Astrocyte of the spinal cord (primary cell): Measurements from ENCODE around the gene KCTD16.

Source experiments
- DNase-seq: peaks from one replicate; pipeline ENCODE4 v3.0.0; 2011; ENCODE audit warnings: low read depth, low spot score
- H3K4me3 ChIP-seq: 2 replicates; pipeline ENCODE4 v1.5.1; 2011; ENCODE audit warnings: low read depth, mild to moderate bottlenecking, low read length, moderate library complexity
- in situ Hi-C: cut with HindIII; loops from 2 replicates; pipeline ENCODE4 v1.10.0; 2017; ENCODE audit warnings: low sequenced_read_pairs
- TF ChIP-seq, protein P1 (sequence below): IDR thresholded peaks from 2 replicates; pipeline ENCODE4 v1.5.1; 2012; ENCODE audit warnings: low read depth, mild to moderate bottlenecking, low read length, inconsistent platforms

KCTD16 gene

DNA sequence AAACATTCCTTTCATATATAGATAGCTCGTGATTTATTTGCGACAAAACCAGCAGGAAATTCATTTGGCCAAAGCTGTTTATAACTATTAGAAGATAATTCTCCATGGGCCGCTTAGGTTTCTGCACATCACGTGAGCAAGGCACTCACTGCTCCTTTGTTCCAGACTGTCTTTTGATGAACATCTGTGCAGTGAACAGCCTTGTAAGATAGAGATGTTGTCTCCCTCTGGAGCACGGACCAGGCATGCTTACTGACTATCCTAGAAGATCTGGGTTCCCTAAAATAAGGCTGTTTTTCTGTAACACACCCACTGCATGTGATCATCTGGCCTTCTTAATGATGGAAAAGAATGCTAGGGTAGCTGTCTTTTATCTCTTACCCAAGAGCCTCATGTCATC, 31.1 kb upstream of the KCTD16 start:
- H3K4me3 ChIP-seq, result no peak overlapping the region
- TF ChIP-seq, protein P1, sequence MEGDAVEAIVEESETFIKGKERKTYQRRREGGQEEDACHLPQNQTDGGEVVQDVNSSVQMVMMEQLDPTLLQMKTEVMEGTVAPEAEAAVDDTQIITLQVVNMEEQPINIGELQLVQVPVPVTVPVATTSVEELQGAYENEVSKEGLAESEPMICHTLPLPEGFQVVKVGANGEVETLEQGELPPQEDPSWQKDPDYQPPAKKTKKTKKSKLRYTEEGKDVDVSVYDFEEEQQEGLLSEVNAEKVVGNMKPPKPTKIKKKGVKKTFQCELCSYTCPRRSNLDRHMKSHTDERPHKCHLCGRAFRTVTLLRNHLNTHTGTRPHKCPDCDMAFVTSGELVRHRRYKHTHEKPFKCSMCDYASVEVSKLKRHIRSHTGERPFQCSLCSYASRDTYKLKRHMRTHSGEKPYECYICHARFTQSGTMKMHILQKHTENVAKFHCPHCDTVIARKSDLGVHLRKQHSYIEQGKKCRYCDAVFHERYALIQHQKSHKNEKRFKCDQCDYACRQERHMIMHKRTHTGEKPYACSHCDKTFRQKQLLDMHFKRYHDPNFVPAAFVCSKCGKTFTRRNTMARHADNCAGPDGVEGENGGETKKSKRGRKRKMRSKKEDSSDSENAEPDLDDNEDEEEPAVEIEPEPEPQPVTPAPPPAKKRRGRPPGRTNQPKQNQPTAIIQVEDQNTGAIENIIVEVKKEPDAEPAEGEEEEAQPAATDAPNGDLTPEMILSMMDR, result peak; percentile 27
- in situ Hi-C loops, result no loop called here
- DNase-seq, result peak; percentile 24

DNA sequence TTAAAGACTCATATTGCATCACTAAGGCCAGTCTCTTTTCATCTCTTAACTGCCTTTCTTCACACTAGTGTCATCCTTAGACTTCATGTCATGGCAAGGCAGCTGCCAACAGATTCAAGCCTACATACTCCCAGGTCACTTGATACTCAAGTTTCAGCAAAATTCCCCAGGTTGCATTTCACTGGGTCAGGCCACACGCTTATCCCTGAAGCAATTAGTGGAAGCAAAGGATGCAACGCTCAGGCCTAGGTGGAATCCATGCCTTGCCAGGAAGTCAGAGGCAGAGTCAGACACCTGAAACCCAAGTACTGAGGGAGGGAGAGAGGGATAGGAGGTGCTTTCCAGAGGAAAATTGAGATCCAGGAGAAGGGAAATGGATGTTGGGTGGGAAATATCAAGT, 29.1 kb upstream of the KCTD16 start:
- in situ Hi-C loops, result no loop called here
- H3K4me3 ChIP-seq, result no peak overlapping the region
- TF ChIP-seq, protein P1, result no peak
- no peak for DNase-seq

DNA sequence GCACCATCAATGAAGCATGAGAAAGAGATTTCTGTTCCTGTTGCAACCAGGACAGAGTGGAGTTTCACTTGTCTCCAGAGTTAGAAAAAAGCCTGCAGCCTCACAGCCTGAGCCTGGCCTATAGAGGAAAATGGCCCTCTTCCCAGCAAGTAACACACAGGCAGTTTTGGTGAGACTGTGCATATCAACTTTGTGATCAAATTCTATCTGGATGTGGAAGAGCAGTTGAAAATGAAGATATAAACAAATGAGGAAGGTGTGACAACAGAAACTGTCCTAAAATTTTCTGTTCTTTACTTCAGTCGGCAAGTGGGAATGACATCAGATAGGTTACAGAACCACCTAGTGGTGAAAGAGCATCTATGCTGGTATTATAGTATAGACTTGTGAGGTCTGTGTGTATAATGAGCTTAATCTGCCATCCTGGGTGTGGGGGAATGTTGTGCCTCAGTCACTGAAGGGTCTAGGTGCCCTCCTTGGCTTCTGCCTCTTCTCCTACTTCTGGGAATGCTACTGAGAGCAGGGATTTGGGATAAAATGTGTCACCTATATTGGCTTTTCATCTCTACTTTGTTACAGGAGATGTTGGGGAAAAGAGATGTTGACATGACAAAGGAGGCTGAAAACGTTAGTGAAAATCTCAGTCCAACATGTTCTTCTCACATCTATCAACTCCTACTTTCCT, 28.4 kb upstream of the KCTD16 start:
- no peak overlapping the region for H3K4me3 ChIP-seq
- in situ Hi-C loops, result no loop called here
- TF ChIP-seq, protein P1, result peak; percentile 69
- peak; percentile 60 for DNase-seq

DNA sequence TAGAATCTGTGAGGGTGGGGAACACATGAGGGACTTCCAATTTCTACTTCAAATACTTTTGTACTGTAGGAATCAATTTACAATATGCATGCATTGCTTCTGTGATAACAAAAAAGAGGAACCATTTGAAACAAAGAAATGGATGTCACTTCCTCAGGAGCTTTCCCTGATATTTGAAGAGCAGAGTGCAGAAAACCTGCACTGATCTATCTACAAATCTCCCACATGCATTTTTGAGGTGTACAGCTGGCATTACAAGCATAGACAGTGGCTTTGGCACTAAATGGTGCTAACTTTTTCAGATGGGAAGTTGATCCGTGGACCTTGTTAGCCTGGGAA, 27.9 kb upstream of the KCTD16 start:
- in situ Hi-C loops, result no loop called here
- no peak overlapping the region for H3K4me3 ChIP-seq

DNA sequence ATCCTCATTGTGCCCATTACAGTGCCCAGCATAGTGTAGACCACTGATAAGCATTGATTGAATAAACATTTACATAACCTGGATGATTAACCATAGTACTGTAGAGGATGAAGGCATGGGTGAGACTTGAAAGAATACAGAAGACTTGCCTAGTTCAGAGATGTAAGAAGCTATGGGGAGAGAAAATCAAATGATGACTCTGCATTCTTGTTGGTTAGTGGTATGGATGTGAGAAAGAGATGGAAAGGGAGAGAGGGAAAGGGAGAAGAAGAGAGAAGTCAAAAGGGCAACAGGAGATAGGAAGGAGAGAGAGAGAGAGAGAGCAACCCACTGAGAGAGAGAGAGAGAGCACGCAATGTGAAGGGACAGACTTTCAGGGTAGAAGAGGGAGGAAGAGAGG, 27.0 kb upstream of the KCTD16 start:
- DNase-seq, result no peak
- in situ Hi-C loops, result no loop called here
- no peak overlapping the region for H3K4me3 ChIP-seq
- TF ChIP-seq, protein P1, result no peak

More for the DNA sequence above, 27.9 kb upstream of the KCTD16 start:
- TF ChIP-seq, protein P1, result no peak
- no peak for DNase-seq

DNA sequence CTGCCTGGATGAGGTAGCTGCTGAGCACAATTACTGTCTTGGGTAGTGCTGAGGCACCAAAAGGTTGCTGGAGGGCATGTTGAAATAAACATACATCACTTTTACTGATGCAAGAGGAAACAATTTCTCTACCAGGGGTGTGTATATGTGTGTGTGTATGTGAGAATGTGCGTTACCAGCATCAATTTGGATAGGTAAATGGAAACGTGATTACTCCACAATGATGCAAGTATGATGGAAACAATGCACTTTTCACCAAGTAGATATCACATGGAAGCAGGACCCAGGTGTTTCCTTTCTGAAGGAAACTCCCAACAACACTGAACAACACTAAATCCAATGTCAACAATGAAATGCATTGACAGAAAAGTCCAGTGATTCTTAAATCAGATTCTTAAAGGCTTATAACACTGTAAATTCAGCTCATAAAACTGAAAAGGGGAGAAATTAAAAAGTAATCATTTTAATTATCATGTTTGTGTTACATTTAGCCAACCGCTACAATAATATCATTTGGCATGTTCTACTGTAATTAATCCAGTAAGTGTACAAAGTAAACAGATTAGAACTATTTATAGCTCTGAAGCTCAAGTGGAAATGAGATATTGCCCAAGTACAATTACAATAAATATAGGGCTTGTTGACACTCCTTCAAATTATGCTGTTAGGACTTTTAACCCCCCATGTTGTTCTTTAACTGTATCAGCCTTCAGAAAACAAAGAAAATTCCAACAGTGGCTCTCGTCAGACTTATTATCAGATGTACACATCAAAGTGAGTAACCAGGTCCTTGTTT, 25.5 kb upstream of the KCTD16 start:
- no peak for DNase-seq
- H3K4me3 ChIP-seq, result no peak overlapping the region
- TF ChIP-seq, protein P1, result no peak
- in situ Hi-C loops, result no loop called here
